HG03558 (cell line): Measurements from ENCODE around the gene NAA16.
"Not testable (repeated sequence)": the region's sequence is repeated elsewhere in the genome, so short reads cannot be mapped to it uniquely, and the experiment has no call there.

Experiments used
- ATAC-seq: cut with Tn5 transposase; IDR thresholded peaks from one replicate; pipeline ENCODE4 v1.9.1; 2021; ENCODE audit warnings: moderate number of reproducible peaks; ENCODE audit not compliant: unreplicated experiment; ENCODE audit errors: extremely low read depth

The NAA16 gene

GRCh38 chr13:41345914-41346589 lies 35.0 kb downstream of the NAA16 start:
- ATAC-seq, result no peak

- ATAC-seq, result no peak
Measured at GRCh38 chr13:41352935-41353840, 42.1 kb downstream of the NAA16 start.

GRCh38 chr13:41354416-41354815 lies 43.3 kb downstream of the NAA16 start:
- ATAC-seq, result no peak

- ATAC-seq, result not testable (repeated sequence)
Measured at GRCh38 chr13:41356385-41356648, 45.2 kb downstream of the NAA16 start.

- ATAC-seq, result no peak
Measured at GRCh38 chr13:41356786-41357185, 45.7 kb downstream of the NAA16 start.

GRCh38 chr13:41361491-41361890 lies 50.4 kb downstream of the NAA16 start:
- ATAC-seq, result no peak

- no peak for ATAC-seq
Measured at GRCh38 chr13:41364043-41364442, 53.0 kb downstream of the NAA16 start.

GRCh38 chr13:41365631-41366030 lies 54.6 kb downstream of the NAA16 start:
- no peak for ATAC-seq

- no peak for ATAC-seq
Measured at GRCh38 chr13:41370736-41371135, 59.7 kb downstream of the NAA16 start.

GRCh38 chr13:41377446-41377845 lies 66.4 kb downstream of the NAA16 start:
- ATAC-seq, result no peak

- no peak for ATAC-seq
Measured at GRCh38 chr13:41382431-41382830, 71.4 kb downstream of the NAA16 start.

GRCh38 chr13:41383386-41383785 lies 72.3 kb downstream of the NAA16 start:
- no peak for ATAC-seq

GRCh38 chr13:41384749-41385503 lies 73.9 kb downstream of the NAA16 start:
- no peak for ATAC-seq

- no peak for ATAC-seq
Measured at GRCh38 chr13:41386211-41386610, 75.1 kb downstream of the NAA16 start.

GRCh38 chr13:41387576-41387975 lies 76.5 kb downstream of the NAA16 start:
- no peak for ATAC-seq

- no peak for ATAC-seq
Measured at GRCh38 chr13:41388143-41388881, 77.2 kb downstream of the NAA16 start.

- no peak for ATAC-seq
Measured at GRCh38 chr13:41389580-41389979, 78.5 kb downstream of the NAA16 start.

GRCh38 chr13:41394166-41394565 lies 83.1 kb downstream of the NAA16 start:
- ATAC-seq, result no peak

- no peak for ATAC-seq
Measured at GRCh38 chr13:41398494-41399170, 87.6 kb downstream of the NAA16 start.

GRCh38 chr13:41401366-41401765 lies 90.3 kb downstream of the NAA16 start:
- ATAC-seq, result no peak
